ENCODE measurements around the gene FHOD3.

DNA sequence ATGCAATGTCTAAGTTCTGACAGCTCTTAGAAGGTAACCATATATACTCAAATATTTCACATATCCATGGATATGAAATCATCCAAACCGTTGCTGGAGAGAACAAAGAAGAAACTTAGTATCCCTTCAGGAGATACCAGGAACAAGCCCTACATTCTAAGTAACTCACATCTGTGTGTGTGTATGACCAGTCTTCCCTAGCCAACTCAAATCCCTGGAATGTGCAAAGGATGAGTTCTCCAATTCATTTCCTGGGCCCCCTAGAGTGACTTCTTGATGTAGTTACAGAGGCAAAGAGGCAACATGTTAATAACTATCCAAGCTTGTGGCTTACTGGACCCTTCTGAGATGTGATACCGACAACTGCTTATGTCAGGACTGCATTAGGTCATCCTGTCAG, 511.2 kb downstream of the FHOD3 start:
- TF ChIP-seq, protein P1, sequence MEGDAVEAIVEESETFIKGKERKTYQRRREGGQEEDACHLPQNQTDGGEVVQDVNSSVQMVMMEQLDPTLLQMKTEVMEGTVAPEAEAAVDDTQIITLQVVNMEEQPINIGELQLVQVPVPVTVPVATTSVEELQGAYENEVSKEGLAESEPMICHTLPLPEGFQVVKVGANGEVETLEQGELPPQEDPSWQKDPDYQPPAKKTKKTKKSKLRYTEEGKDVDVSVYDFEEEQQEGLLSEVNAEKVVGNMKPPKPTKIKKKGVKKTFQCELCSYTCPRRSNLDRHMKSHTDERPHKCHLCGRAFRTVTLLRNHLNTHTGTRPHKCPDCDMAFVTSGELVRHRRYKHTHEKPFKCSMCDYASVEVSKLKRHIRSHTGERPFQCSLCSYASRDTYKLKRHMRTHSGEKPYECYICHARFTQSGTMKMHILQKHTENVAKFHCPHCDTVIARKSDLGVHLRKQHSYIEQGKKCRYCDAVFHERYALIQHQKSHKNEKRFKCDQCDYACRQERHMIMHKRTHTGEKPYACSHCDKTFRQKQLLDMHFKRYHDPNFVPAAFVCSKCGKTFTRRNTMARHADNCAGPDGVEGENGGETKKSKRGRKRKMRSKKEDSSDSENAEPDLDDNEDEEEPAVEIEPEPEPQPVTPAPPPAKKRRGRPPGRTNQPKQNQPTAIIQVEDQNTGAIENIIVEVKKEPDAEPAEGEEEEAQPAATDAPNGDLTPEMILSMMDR (conservative IDR thresholded peaks at IDR 0.05; ENCODE audit: low read length) = no peak
- no peak for TF ChIP-seq EZH2phosphoT487 (IDR thresholded peaks at IDR 0.05; ENCODE audit: borderline replicate concordance)
